GM12875 (cell line): ENCODE results near the gene ACER1.
"Not testable (repeated sequence)": the region's sequence is repeated elsewhere in the genome, so short reads cannot be mapped to it uniquely, and the experiment has no call there.

ENCODE experiments used
- H3K4me3 ChIP-seq: one replicate; pipeline ENCODE4 v1.5.1; 2011; ENCODE audit warnings: low read depth, low read length, control low read depth
- TF ChIP-seq, protein P1 (sequence below): IDR thresholded peaks from 2 replicates; pipeline ENCODE4 v1.5.1; 2011; ENCODE audit warnings: low read depth, mild to moderate bottlenecking, control low read depth, inconsistent platforms, low read length, moderate library complexity, borderline replicate concordance; ENCODE audit not compliant: insufficient read depth

The ACER1 gene

DNA sequence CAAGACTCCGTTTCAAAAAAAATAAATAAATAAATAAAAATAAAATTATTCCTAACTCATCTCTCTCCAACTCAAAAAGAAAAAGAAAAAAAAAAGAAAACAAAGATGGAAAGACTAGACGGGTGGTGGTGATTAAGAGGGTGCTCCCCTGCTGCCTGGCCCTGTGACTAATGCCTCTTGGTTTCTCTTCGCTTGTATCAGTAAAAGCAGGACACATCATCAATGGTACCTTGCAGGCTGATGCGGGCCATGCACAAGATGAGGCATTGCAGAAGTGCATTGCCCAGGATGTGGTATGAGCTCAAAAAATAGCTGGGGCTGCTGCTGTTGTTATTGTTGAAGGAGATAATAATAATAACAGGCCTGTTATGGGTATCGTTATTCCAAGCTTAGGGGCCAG lies 14.6 kb downstream of the ACER1 start:
- TF ChIP-seq, protein P1, sequence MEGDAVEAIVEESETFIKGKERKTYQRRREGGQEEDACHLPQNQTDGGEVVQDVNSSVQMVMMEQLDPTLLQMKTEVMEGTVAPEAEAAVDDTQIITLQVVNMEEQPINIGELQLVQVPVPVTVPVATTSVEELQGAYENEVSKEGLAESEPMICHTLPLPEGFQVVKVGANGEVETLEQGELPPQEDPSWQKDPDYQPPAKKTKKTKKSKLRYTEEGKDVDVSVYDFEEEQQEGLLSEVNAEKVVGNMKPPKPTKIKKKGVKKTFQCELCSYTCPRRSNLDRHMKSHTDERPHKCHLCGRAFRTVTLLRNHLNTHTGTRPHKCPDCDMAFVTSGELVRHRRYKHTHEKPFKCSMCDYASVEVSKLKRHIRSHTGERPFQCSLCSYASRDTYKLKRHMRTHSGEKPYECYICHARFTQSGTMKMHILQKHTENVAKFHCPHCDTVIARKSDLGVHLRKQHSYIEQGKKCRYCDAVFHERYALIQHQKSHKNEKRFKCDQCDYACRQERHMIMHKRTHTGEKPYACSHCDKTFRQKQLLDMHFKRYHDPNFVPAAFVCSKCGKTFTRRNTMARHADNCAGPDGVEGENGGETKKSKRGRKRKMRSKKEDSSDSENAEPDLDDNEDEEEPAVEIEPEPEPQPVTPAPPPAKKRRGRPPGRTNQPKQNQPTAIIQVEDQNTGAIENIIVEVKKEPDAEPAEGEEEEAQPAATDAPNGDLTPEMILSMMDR = no peak

DNA sequence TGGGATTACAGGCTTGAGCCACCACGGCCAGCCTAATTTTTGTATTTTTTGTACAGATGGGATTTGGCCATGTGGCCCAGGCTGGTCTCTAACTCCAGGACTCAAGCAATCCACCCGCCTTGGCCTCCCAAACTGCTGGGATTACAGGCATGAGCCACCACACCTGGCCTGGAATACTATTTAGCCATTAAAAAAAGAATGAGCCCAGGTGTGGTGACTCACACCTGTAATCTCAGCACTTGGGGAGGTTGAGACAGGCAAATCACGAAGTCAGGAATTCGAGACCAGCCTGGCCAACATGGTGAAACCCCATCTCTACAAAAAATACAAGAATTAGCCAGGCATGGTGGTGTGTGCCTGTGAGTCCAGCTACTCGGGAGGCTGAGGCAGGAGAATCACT lies 17.8 kb downstream of the ACER1 start:
- not testable (repeated sequence) for H3K4me3 ChIP-seq

More for the DNA sequence above, 14.6 kb downstream of the ACER1 start:
- H3K4me3 ChIP-seq = no peak overlapping the region

DNA sequence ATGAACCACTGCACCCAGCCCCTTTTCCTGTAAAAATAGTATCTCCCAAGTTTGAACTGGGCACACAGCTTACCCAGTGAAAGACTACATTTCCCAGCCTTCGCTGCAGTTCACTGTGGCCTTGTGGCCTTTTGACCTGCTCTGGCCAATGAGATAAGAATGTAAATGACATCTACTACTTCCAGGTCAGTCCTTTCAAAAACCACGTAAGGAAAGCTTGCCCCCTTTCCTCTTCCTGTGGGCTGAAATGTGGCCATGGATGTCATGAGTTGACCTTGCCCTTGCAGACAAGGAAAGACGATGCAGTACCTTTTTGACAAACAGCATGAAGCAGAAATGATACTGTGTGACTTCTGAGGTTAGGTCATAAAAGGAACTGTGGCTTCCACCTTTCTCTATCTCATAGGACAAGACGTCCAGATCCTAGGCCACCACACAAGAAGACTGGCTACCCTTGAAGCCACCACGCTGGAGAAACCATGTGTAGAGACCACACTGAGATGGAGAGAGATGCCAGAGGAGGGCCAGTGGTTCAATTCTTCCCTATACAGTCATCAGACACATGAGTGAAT lies 19.9 kb downstream of the ACER1 start:
- H3K4me3 ChIP-seq = no peak overlapping the region
- TF ChIP-seq, protein P1 = no peak

DNA sequence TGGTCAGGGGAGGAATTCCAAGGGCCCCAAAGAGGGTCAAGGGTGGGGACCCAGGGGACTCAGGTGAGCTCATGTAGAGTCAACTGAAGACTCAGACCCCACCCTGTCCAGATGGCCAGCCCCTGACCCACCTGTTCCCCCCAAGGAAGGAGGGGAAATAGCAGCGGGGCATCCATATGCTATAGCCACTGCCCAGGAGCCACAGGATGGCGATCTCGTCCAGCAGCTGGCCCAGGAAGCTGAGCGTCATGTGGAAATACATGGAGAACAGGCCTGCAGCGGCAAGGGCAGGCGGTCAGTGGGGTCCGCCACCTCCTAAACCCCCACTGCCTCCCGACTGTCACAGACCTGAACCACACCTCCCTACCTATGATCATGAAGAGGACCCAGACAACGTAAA lies 21.4 kb downstream of the ACER1 start:
- TF ChIP-seq, protein P1 = no peak
- H3K4me3 ChIP-seq = no peak overlapping the region

DNA sequence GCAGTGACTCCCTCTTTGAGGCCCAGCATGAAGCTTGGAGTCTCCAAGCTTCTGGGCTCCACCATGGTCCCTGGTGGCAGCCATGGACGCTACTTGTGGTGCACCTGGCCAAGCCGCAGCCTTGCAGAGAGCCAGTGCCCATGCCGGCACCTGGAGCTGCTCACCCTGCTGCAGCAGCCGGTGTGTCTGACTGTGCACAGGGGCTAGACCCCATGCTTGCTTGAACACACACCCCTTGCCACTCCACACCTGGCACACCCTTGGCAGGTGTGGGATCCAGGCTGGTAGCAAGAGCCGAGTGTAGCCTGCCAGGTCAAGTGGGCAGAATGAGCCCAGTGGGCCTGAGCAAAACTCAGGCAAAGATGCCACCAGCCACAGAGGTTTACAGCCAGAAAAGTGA lies 35.0 kb downstream of the ACER1 start:
- TF ChIP-seq, protein P1 = no peak

DNA sequence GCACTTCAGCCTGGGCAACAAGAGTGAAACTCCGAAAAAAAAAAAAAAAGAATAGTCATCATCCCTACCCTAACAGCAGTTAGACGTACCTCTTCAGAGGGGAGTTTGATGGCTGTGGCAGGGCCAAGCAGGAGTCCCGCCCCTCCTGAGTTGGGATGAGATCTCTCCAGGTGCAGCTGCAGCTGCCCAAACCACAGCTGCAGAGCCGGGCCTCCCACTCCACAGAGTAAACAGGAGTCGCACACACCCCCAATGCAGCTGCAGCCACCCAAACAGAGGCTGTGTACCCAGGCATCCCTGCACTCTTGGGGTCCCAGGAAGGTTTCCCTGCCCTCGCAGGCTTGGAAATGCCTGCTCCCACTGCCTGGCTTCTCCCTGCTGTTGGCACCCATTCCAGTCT lies 36.2 kb downstream of the ACER1 start:
- TF ChIP-seq, protein P1 = no peak
- H3K4me3 ChIP-seq = no peak overlapping the region

More for the DNA sequence above, 35.0 kb downstream of the ACER1 start:
- no peak overlapping the region for H3K4me3 ChIP-seq

DNA sequence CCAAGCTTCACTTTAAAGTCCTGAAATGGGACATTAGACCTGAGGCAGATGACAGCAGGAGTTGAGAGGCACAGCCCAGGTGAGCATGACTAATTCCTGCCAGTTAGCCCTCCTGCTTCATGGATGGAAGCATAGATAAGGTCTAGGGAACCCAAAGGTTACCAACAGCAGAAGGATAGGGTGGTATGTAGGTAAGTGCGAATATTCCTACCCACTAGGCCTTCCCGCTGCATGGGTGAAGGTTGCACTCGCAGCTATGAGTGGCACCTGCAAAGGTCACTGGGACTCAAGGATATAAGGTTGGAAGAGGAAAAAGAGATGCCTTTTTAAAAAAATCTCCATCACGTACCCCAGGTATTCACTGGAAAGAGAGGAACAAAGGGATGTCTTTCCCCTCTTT lies 41.4 kb downstream of the ACER1 start:
- TF ChIP-seq, protein P1 = no peak
- H3K4me3 ChIP-seq = no peak overlapping the region

DNA sequence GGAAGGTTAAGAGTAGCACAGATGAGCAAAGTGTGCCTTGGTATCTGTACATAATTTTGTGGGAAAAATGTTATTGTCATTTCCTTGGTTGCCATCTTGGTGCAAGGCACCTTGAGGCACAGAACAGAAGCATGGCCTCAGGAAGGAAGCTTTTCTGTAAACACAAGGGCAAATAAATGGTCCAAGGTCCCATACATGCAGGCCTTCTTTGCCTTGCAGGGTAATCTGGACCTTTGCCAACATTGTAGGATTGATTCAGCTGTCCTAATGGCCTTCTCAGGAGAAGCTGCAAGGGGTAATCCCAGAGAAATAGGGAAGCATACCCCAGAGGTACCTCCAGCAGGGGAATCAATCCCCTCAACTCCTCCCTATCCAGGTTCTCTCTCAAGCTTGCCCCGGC lies 44.7 kb downstream of the ACER1 start:
- TF ChIP-seq, protein P1 = no peak
- no peak overlapping the region for H3K4me3 ChIP-seq
